HepG2 (cell line): ENCODE measurements around the gene TM9SF4. TPM values are rescaled to one million over a fixed set of nuclear protein-coding genes. Genes with fewer than 3 reads are reported as not detected.

Source experiments
- ARNTL ChIP-seq: sonication (generic); formaldehyde crosslinking; IDR thresholded peaks from 2 replicates; pipeline ENCODE4 v1.4.0; 2020; ENCODE audit warnings: mild to moderate bottlenecking, missing genetic modification reagents
- DBP ChIP-seq: sonication (generic); formaldehyde crosslinking; IDR thresholded peaks from 2 replicates; pipeline ENCODE4 v1.4.0; 2020; ENCODE audit warnings: missing genetic modification reagents; ENCODE audit errors: not compliant biosample characterization
- GATAD1 ChIP-seq: IDR thresholded peaks from 2 replicates; pipeline ENCODE4 v1.6.1; 2016; ENCODE audit warnings: missing genetic modification reagents, missing compliant biosample characterization
- JUN ChIP-seq: sonication (generic); formaldehyde crosslinking; IDR thresholded peaks from 2 replicates; pipeline ENCODE4 v1.4.0; 2020; ENCODE audit warnings: mild to moderate bottlenecking, missing genetic modification reagents
- NFE2L2 ChIP-seq: fragments of 150-350 bp; IDR thresholded peaks from 2 replicates; pipeline ENCODE4 v1.6.1; 2014; ENCODE audit warnings: low read length
- NR2F2 ChIP-seq: IDR thresholded peaks from 2 replicates; pipeline ENCODE4 v1.6.1; 2012; ENCODE audit warnings: low read depth, inconsistent platforms, borderline replicate concordance
- SIN3A ChIP-seq: IDR thresholded peaks from 2 replicates; pipeline ENCODE4 v1.6.1; 2011; ENCODE audit warnings: low read depth, mild to moderate bottlenecking, control low read depth, low read length, borderline replicate concordance
- TAF1 ChIP-seq: sonication (generic); formaldehyde crosslinking; IDR thresholded peaks from 2 replicates; pipeline ENCODE4 v1.4.0; 2020; ENCODE audit warnings: missing genetic modification reagents
- ZBTB39 ChIP-seq: sonication (generic); formaldehyde crosslinking; IDR thresholded peaks from 2 replicates; pipeline ENCODE4 v1.5.0; 2020; ENCODE audit warnings: missing genetic modification reagents
- ZNF547 ChIP-seq: sonication (generic); formaldehyde crosslinking; IDR thresholded peaks from 2 replicates; pipeline ENCODE4 v1.5.1; 2020; ENCODE audit warnings: mild to moderate bottlenecking, missing genetic modification reagents
- ZNF639 ChIP-seq: conservative IDR thresholded peaks from 2 replicates; pipeline ENCODE4 v1.6.1; 2018; ENCODE audit warnings: missing genetic modification reagents
- ZNF672 ChIP-seq: sonication (generic); formaldehyde crosslinking; IDR thresholded peaks from 2 replicates; pipeline ENCODE4 v1.8.1; 2022; ENCODE audit warnings: missing genetic modification reagents
- ZNF691 ChIP-seq: sonication (generic); formaldehyde crosslinking; IDR thresholded peaks from 2 replicates; pipeline ENCODE4 v1.4.0; 2020; ENCODE audit warnings: missing genetic modification reagents, low read depth, mild to moderate bottlenecking, borderline replicate concordance
- polyA plus RNA-seq, 8 experiments: library from polyadenylated mRNA; depleted of rRNA in 3 of 8; stranded (reverse) in 7 of 8; unstranded in 1 of 8; fragments of >200 nt; fragmentation: Illumina TruSeq in 4 of 8; extraction: Trizol in 4 of 8; gene quantifications; 2 replicates each; pipeline versions ENCODE4 v1.2.1 to v1.2.3, GENCODE V29; 2011 to 2016; ENCODE audit warnings: low read depth in 4 of 8, missing spikeins in 1 of 8, mixed read lengths in 1 of 8; ENCODE audit not compliant: insufficient read depth in 1 of 8
- total RNA-seq, 5 experiments: library from RNA; depleted of rRNA; stranded (reverse); fragments of >200 nt; fragmentation: Illumina TruSeq; extraction: Trizol; gene quantifications; 2 replicates each; pipeline ENCODE4 v1.2.3, GENCODE V29; 2016; ENCODE audit warnings: low read depth in 1 of 5
- TF ChIP-seq, protein P1 (sequence below): fragments of 450-650 bp; IDR thresholded peaks from 2 replicates; pipeline ENCODE4 v1.6.1; 2016
- TF ChIP-seq, protein P2 (sequence below): sonication (generic); formaldehyde crosslinking; IDR thresholded peaks from 2 replicates; pipeline ENCODE4 v1.5.1; 2020; ENCODE audit warnings: mild to moderate bottlenecking, missing genetic modification reagents, borderline replicate concordance

The TM9SF4 gene
- total and polyA plus RNA-seq, 2 of the 13 experiments (the other 11 are each of a cell fraction or from before 2014, with no cell fraction given): 53.5 to 171 TPM

- TF ChIP-seq ZBTB39 (CRISPR knock-in tag) (no peak), ZNF691 (CRISPR knock-in tag) (no peak), NFE2L2 (no peak), ZNF672 (CRISPR knock-in tag) (no peak), ARNTL (CRISPR knock-in tag) (no peak), TAF1 (CRISPR knock-in tag) (no peak), SIN3A (no peak), ZNF547 (CRISPR knock-in tag) (no peak), ZNF639 (CRISPR knock-in tag) (no peak), NR2F2 (no peak), DBP (CRISPR knock-in tag) (no peak), JUN (CRISPR knock-in tag) (no peak), GATAD1 (CRISPR knock-in tag) (no peak)
- TF ChIP-seq, protein P1, sequence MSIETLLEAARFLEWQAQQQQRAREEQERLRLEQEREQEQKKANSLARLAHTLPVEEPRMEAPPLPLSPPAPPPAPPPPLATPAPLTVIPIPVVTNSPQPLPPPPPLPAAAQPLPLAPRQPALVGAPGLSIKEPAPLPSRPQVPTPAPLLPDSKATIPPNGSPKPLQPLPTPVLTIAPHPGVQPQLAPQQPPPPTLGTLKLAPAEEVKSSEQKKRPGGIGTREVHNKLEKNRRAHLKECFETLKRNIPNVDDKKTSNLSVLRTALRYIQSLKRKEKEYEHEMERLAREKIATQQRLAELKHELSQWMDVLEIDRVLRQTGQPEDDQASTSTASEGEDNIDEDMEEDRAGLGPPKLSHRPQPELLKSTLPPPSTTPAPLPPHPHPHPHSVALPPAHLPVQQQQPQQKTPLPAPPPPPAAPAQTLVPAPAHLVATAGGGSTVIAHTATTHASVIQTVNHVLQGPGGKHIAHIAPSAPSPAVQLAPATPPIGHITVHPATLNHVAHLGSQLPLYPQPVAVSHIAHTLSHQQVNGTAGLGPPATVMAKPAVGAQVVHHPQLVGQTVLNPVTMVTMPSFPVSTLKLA: no peak
- TF ChIP-seq, protein P2, sequence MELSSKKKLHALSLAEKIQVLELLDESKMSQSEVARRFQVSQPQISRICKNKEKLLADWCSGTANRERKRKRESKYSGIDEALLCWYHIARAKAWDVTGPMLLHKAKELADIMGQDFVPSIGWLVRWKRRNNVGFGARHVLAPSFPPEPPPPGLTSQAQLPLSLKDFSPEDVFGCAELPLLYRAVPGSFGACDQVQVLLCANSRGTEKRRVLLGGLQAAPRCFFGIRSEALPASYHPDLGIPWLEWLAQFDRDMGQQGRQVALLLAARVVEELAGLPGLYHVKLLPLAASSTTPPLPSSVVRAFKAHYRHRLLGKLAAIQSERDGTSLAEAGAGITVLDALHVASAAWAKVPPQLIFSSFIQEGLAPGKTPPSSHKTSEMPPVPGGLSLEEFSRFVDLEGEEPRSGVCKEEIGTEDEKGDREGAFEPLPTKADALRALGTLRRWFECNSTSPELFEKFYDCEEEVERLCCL (CRISPR knock-in tag): no peak
Measured at GRCh38 chr20:32152421-32153155, 43.1 kb downstream of the TM9SF4 start (continued).
